GM12801 (cell line): ENCODE measurements around the gene SLC1A3.

Source experiments
- CTCF ChIP-seq: IDR thresholded peaks from one replicate; pipeline ENCODE4 v1.5.1; 2011; ENCODE audit warnings: control low read depth; ENCODE audit not compliant: insufficient read length; ENCODE audit errors: extremely low read depth

SLC1A3 gene

GRCh38 chr5:36646507-36647023, 40.2 kb downstream of the SLC1A3 start:
- TF ChIP-seq CTCF, result no peak

- no peak for TF ChIP-seq CTCF
Measured at GRCh38 chr5:36647046-36647445, 40.6 kb downstream of the SLC1A3 start.

GRCh38 chr5:36648426-36648825, 42.0 kb downstream of the SLC1A3 start:
- no peak for TF ChIP-seq CTCF

GRCh38 chr5:36651761-36652685, 45.6 kb downstream of the SLC1A3 start:
- no peak for TF ChIP-seq CTCF

GRCh38 chr5:36653044-36653705, 46.8 kb downstream of the SLC1A3 start:
- TF ChIP-seq CTCF, result no peak

- TF ChIP-seq CTCF, result no peak
Measured at GRCh38 chr5:36654564-36654963, 48.2 kb downstream of the SLC1A3 start.

- no peak for TF ChIP-seq CTCF
Measured at GRCh38 chr5:36655161-36655560, 48.8 kb downstream of the SLC1A3 start.
